Epithelial cell of esophagus (primary cell): ENCODE data around the gene PRELID1.
"Not testable (repeated sequence)": the region's sequence is repeated elsewhere in the genome, so short reads cannot be mapped to it uniquely, and the experiment has no call there.

Experiments used
- DNase-seq: peaks from one replicate; pipeline ENCODE4 v3.0.0; 2010; ENCODE audit warnings: low read depth
- H3K4me3 ChIP-seq: 2 replicates; pipeline ENCODE4 v1.5.1; 2011; ENCODE audit warnings: mild to moderate bottlenecking, low read length, control low read depth
- CTCF ChIP-seq: IDR thresholded peaks from 2 replicates; pipeline ENCODE4 v1.5.1; 2011; ENCODE audit warnings: low read depth, mild to moderate bottlenecking, low read length, control low read depth, inconsistent platforms; ENCODE audit not compliant: insufficient read depth; ENCODE audit errors: missing control alignments

The PRELID1 gene

GRCh38 chr5:177304392-177305119, 957 bp downstream of the PRELID1 start:
- H3K4me3 ChIP-seq: peak overlapping the region; percentile 89
- DNase-seq: peak; percentile 51
- no peak for TF ChIP-seq CTCF

GRCh38 chr5:177306103-177306640, 2.6 kb downstream of the PRELID1 start:
- peak; percentile 75 for DNase-seq
- not testable (repeated sequence) for H3K4me3 ChIP-seq

- peak; percentile 18 for DNase-seq
- no peak overlapping the region for H3K4me3 ChIP-seq
- no peak for TF ChIP-seq CTCF
Measured at GRCh38 chr5:177306674-177307543, 3.3 kb downstream of the PRELID1 start.

GRCh38 chr5:177307544-177308363, 4.2 kb downstream of the PRELID1 start:
- no peak overlapping the region for H3K4me3 ChIP-seq
- DNase-seq: no peak
- no peak for TF ChIP-seq CTCF

GRCh38 chr5:177308740-177309139, 5.1 kb downstream of the PRELID1 start:
- DNase-seq: no peak
- no peak for TF ChIP-seq CTCF
- no peak overlapping the region for H3K4me3 ChIP-seq

GRCh38 chr5:177309351-177310191, 6.0 kb downstream of the PRELID1 start:
- H3K4me3 ChIP-seq: no peak overlapping the region
- peak; percentile 84 for DNase-seq
- peak; percentile 90 for TF ChIP-seq CTCF
